SK-N-SH treated with all-trans-retinoic acid at 6 μM for 48 hours (cell line): ENCODE data around the gene WDR37.

ENCODE experiments used
- ATAC-seq: fragments of 200-7000 bp; cut with Tn5 transposase; 3 replicates; pipeline ENCODE4 v1.9.1; 2020; ENCODE audit warnings: mild to moderate bottlenecking, moderate library complexity
- ARNTL ChIP-seq: fragments of 450-650 bp; formaldehyde crosslinking; IDR thresholded peaks from 2 replicates; pipeline ENCODE4 v1.5.0; 2020; ENCODE audit warnings: low read depth, mild to moderate bottlenecking, moderate library complexity, borderline replicate concordance
- BACH2 ChIP-seq: fragments of 250-450 bp; sonication (Bioruptor Pico); IDR thresholded peaks from 2 replicates; pipeline ENCODE4 v1.9.0; 2021; ENCODE audit warnings: mild to moderate bottlenecking, borderline replicate concordance
- CSDC2 ChIP-seq: fragments of 250-450 bp; sonication (Bioruptor Pico); IDR thresholded peaks from 2 replicates; pipeline ENCODE4 v1.5.0; 2020; ENCODE audit warnings: mild to moderate bottlenecking, moderate library complexity
- ESRRG ChIP-seq: fragments of 250-450 bp; sonication (Bioruptor Pico); IDR thresholded peaks from 2 replicates; pipeline ENCODE4 v1.6.1; 2021; ENCODE audit warnings: mild to moderate bottlenecking
- GLIS3 ChIP-seq: fragments of 250-450 bp; sonication (Bioruptor Pico); IDR thresholded peaks from 2 replicates; pipeline ENCODE4 v1.5.0; 2020; ENCODE audit warnings: mild to moderate bottlenecking, moderate library complexity
- OSR1 ChIP-seq: fragments of 250-450 bp; sonication (Bioruptor Pico); IDR thresholded peaks from 2 replicates; pipeline ENCODE4 v1.8.0; 2022; ENCODE audit warnings: moderate library complexity, mild to moderate bottlenecking, inconsistent platforms
- POU6F1 ChIP-seq: fragments of 250-450 bp; sonication (Bioruptor Pico); IDR thresholded peaks from 2 replicates; pipeline ENCODE4 v1.8.0; 2021; ENCODE audit warnings: low read depth, mild to moderate bottlenecking, moderate library complexity, borderline replicate concordance
- PPARA ChIP-seq: fragments of 250-450 bp; sonication (Bioruptor Pico); IDR thresholded peaks from 2 replicates; pipeline ENCODE4 v1.5.0; 2020; ENCODE audit warnings: mild to moderate bottlenecking, borderline replicate concordance
- RARB ChIP-seq: fragments of 250-450 bp; sonication (Bioruptor Pico); IDR thresholded peaks from 2 replicates; pipeline ENCODE4 v1.8.0; 2021; ENCODE audit warnings: mild to moderate bottlenecking, moderate library complexity
- SNAI2 ChIP-seq: fragments of 250-450 bp; sonication (Bioruptor Pico); IDR thresholded peaks from 2 replicates; pipeline ENCODE4 v1.5.0; 2020; ENCODE audit warnings: mild to moderate bottlenecking, moderate library complexity
- TCF4 ChIP-seq: fragments of 250-450 bp; sonication (Bioruptor Pico); IDR thresholded peaks from 2 replicates; pipeline ENCODE4 v1.8.0; 2021; ENCODE audit warnings: mild to moderate bottlenecking, moderate library complexity, borderline replicate concordance
- TOX ChIP-seq: fragments of 250-450 bp; sonication (Bioruptor Pico); IDR thresholded peaks from 2 replicates; pipeline ENCODE4 v1.8.0; 2021; ENCODE audit warnings: mild to moderate bottlenecking, moderate library complexity, borderline replicate concordance
- TSHZ2 ChIP-seq: fragments of 250-450 bp; sonication (Bioruptor Pico); IDR thresholded peaks from 2 replicates; pipeline ENCODE4 v1.5.0; 2020; ENCODE audit warnings: mild to moderate bottlenecking, moderate library complexity
- ZC3H10 ChIP-seq: fragments of 250-450 bp; sonication (Bioruptor Pico); IDR thresholded peaks from 2 replicates; pipeline ENCODE4 v1.5.1; 2021; ENCODE audit warnings: mild to moderate bottlenecking, moderate library complexity
- ZFP3 ChIP-seq: fragments of 250-450 bp; sonication (Bioruptor Pico); IDR thresholded peaks from 2 replicates; pipeline ENCODE4 v1.5.0; 2020; ENCODE audit warnings: mild to moderate bottlenecking, moderate library complexity
- ZFP30 ChIP-seq: fragments of 450-650 bp; formaldehyde crosslinking; IDR thresholded peaks from 2 replicates; pipeline ENCODE4 v1.5.0; 2022; ENCODE audit warnings: mild to moderate bottlenecking, moderate library complexity
- ZNF565 ChIP-seq: fragments of 450-650 bp; formaldehyde crosslinking; conservative IDR thresholded peaks from 2 replicates; pipeline ENCODE4 v1.5.0; 2020; ENCODE audit warnings: low read depth, mild to moderate bottlenecking, moderate library complexity
- ZNF70 ChIP-seq: fragments of 450-650 bp; formaldehyde crosslinking; IDR thresholded peaks from 2 replicates; pipeline ENCODE4 v1.5.0; 2020; ENCODE audit warnings: mild to moderate bottlenecking, moderate library complexity
- ZNF8 ChIP-seq: fragments of 450-650 bp; formaldehyde crosslinking; IDR thresholded peaks from 2 replicates; pipeline ENCODE4 v1.5.0; 2020; ENCODE audit warnings: mild to moderate bottlenecking, moderate library complexity
- TF ChIP-seq, protein P1 (sequence below): fragments of 250-450 bp; sonication (Bioruptor Pico); IDR thresholded peaks from 2 replicates; pipeline ENCODE4 v1.5.1; 2020; ENCODE audit warnings: low read depth, mild to moderate bottlenecking, moderate library complexity
- TF ChIP-seq, protein P2 (sequence below): fragments of 250-450 bp; sonication (Bioruptor Pico); IDR thresholded peaks from 2 replicates; pipeline ENCODE4 v1.5.1; 2021; ENCODE audit warnings: mild to moderate bottlenecking, moderate library complexity
- TF ChIP-seq, protein P3 (sequence below): fragments of 250-450 bp; sonication (Bioruptor Pico); IDR thresholded peaks from 2 replicates; pipeline ENCODE4 v1.8.0; 2020; ENCODE audit warnings: mild to moderate bottlenecking, moderate library complexity, borderline replicate concordance

Gene WDR37

DNA sequence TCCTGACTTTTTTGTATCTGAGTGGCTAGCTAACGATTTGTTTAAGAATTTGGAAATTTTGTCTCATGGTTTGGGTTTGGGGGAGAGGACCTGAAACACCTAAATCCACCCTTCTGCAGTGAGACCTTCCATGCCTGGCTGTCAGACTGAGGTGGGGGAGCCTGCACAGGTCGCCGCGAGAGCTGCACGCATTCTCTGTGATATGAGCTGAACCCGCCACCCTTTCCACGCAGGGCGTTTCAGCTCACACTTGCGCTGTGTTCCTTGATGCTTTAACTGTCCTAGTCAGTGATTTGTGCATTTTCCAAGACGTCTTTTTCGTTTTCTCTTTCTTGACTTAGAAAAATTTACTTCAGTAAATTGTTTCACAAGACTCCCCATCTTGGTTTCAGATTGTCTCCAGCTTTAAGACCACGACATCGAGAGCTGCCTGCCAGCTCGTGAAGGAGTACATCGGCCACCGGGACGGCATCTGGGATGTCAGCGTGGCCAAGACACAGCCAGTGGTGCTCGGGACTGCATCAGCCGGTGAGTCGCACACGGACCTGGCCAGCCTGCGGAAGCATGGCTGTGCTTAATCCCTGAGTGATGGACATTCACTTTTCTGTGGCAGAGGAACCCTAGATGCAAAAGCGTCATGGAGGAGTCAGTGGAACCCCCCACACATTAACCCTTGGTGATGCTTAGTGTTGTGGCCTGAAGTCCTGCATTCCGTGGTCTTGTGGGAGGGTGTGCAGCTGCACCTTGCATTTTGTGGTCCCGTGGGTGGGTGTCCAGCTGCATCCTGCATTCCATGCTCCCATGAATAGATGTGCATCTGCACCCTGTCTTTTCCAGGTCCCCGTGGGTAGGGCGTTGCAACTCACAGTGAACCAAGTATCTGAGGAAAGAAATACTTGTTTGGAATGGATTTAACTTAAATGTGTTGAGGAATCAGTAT lies 28.1 kb downstream of the WDR37 start:
- TF ChIP-seq ZNF8 (CRISPR knock-in tag) (no peak), BACH2 (no peak), ZC3H10 (CRISPR knock-in tag) (no peak), TSHZ2 (CRISPR knock-in tag) (no peak), CSDC2 (no peak), ESRRG (CRISPR knock-in tag) (no peak), ZNF565 (CRISPR knock-in tag) (no peak), ZFP3 (CRISPR knock-in tag) (no peak), TOX (CRISPR knock-in tag) (no peak), SNAI2 (CRISPR knock-in tag) (no peak), PPARA (CRISPR knock-in tag) (no peak), RARB (CRISPR knock-in tag) (no peak), ARNTL (CRISPR knock-in tag) (no peak), POU6F1 (CRISPR knock-in tag) (no peak), TCF4 (CRISPR knock-in tag) (no peak), ZNF70 (no peak)
- TF ChIP-seq, protein P1, sequence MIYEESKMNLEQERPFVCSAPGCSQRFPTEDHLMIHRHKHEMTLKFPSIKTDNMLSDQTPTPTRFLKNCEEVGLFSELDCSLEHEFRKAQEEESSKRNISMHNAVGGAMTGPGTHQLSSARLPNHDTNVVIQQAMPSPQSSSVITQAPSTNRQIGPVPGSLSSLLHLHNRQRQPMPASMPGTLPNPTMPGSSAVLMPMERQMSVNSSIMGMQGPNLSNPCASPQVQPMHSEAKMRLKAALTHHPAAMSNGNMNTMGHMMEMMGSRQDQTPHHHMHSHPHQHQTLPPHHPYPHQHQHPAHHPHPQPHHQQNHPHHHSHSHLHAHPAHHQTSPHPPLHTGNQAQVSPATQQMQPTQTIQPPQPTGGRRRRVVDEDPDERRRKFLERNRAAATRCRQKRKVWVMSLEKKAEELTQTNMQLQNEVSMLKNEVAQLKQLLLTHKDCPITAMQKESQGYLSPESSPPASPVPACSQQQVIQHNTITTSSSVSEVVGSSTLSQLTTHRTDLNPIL (CRISPR knock-in tag) = no peak
- TF ChIP-seq, protein P2, sequence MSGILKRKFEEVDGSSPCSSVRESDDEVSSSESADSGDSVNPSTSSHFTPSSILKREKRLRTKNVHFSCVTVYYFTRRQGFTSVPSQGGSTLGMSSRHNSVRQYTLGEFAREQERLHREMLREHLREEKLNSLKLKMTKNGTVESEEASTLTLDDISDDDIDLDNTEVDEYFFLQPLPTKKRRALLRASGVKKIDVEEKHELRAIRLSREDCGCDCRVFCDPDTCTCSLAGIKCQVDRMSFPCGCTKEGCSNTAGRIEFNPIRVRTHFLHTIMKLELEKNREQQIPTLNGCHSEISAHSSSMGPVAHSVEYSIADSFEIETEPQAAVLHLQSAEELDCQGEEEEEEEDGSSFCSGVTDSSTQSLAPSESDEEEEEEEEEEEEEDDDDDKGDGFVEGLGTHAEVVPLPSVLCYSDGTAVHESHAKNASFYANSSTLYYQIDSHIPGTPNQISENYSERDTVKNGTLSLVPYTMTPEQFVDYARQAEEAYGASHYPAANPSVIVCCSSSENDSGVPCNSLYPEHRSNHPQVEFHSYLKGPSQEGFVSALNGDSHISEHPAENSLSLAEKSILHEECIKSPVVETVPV (CRISPR knock-in tag) = no peak
- no peak for ATAC-seq

- no peak for TF ChIP-seq RARB (CRISPR knock-in tag)
- no peak for TF ChIP-seq ZFP30
- no peak for TF ChIP-seq ZC3H10 (CRISPR knock-in tag)
- TF ChIP-seq CSDC2 = no peak
- TF ChIP-seq, protein P3, sequence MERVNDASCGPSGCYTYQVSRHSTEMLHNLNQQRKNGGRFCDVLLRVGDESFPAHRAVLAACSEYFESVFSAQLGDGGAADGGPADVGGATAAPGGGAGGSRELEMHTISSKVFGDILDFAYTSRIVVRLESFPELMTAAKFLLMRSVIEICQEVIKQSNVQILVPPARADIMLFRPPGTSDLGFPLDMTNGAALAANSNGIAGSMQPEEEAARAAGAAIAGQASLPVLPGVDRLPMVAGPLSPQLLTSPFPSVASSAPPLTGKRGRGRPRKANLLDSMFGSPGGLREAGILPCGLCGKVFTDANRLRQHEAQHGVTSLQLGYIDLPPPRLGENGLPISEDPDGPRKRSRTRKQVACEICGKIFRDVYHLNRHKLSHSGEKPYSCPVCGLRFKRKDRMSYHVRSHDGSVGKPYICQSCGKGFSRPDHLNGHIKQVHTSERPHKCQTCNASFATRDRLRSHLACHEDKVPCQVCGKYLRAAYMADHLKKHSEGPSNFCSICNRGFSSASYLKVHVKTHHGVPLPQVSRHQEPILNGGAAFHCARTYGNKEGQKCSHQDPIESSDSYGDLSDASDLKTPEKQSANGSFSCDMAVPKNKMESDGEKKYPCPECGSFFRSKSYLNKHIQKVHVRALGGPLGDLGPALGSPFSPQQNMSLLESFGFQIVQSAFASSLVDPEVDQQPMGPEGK (CRISPR knock-in tag) = no peak
- no peak for TF ChIP-seq ZNF70
- TF ChIP-seq OSR1 (CRISPR knock-in tag) = no peak
- no peak for TF ChIP-seq ZNF565 (CRISPR knock-in tag)
- TF ChIP-seq BACH2 = no peak
- TF ChIP-seq ZFP3 (CRISPR knock-in tag) = no peak
- TF ChIP-seq, protein P1 (CRISPR knock-in tag) = no peak
- no peak for TF ChIP-seq SNAI2 (CRISPR knock-in tag)
- TF ChIP-seq, protein P2 (CRISPR knock-in tag) = no peak
- TF ChIP-seq ESRRG (CRISPR knock-in tag) = no peak
- TF ChIP-seq PPARA (CRISPR knock-in tag) = no peak
- no peak for TF ChIP-seq ZNF8 (CRISPR knock-in tag)
- no peak for TF ChIP-seq POU6F1 (CRISPR knock-in tag)
- TF ChIP-seq ARNTL (CRISPR knock-in tag) = no peak
- no peak for TF ChIP-seq GLIS3 (CRISPR knock-in tag)
- no peak for TF ChIP-seq TOX (CRISPR knock-in tag)
- no peak for ATAC-seq
Measured at GRCh38 chr10:1085258-1085657, 29.1 kb downstream of the WDR37 start.
